GM19043 (cell line): ENCODE measurements around the gene TIGD1.

Source experiments
- ATAC-seq: cut with Tn5 transposase; IDR thresholded peaks from one replicate; pipeline ENCODE4 v1.9.1; 2021; ENCODE audit warnings: low read depth; ENCODE audit not compliant: unreplicated experiment

TIGD1 gene

DNA sequence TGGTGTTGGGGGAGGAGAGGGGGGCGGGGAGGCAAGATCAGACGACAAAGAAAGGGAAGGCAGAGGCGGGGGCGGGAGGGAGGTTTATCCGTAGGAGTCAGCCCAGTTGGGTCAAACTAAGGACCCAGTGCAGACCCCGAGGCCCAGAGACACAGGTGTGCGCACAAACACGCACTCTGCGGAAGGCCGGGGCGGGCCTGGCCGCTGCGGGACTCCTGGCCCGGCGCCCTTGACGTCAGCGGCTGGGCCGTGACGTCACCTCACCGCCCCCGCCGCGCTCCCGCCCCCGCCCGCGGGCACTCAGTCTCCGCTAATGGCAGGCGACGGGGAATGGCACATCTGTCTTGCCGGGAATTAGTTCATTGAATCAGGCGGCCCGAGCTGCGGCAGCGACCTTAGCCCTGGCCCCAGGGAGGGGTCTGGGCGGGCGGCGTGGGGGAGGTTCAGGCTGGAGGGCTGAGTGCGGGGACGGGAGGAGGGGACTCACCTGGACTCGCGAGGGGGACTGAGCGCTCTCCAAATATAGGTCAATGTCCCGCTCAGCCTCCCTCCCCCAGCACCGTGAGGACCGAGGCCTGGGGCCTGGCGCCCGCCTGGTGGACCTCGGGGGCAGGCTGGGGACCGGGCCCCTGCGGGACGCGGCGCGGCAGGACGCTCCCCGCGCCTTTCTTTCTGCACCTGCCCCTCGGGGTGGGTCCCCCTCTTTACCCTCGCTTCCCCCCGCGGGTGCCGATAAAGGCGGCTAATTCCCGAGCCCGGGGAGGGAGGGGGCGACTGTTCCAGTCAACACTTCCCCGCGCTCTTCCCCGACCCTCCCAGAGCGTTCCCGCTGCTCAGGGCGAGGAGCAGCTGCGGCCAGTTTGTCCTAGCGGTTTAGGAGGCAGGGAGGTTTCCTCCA is 47.2 kb downstream of the TIGD1 start:
- no peak for ATAC-seq

- ATAC-seq: no peak
These were observed 47.8 kb downstream of the TIGD1 start for GRCh38 chr2:232502511-232502910.

DNA sequence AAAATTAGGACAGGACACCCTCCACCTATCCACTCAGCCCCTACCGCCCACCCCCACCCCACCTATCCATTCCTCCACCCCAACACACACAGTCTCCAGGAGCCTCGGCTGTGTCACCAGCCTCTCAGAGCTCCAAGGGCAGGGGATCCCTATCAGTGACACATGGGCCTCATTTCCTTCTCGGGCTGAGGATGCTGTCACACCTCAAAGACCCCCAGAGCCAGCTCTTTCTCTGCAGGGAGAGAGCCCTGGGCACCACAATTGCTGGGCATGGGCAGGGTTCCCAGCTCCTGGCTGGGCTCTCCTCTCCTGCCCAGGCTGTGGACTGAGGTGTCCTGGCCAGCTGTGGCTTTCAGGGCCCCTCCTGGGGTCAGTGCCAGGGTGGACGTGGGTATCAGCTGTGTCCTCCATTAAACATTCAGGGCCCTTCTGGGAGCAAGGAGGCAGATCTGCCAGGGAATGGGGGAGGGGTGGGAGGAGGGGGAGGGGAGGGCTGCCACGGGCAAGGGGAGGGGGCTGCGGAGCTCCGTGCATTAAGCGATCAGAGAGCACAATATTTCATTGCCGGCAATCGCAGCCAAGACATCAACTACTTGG is 48.5 kb downstream of the TIGD1 start:
- ATAC-seq: no peak

DNA sequence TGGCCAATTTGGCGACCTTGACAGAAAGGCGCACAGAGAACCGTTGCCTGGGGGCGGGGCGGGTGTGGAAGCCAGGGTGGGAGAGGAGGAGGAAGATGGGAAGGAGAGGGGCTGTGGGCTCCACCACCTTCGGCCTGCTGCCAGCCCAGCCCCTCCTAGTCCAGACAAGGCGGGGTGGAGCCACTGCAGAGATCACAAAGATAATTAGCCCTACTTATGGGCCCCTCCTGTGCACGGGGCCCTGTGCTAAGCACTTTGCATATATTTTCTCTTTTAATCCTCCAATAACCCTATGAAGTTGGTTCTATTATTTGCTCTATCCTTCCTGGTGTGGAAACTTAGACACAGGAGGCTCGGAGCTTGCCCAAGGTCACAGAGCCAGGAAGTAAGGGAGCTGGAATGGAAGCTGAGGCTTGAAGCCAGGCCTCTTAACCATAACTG is 49.0 kb downstream of the TIGD1 start:
- ATAC-seq: no peak

DNA sequence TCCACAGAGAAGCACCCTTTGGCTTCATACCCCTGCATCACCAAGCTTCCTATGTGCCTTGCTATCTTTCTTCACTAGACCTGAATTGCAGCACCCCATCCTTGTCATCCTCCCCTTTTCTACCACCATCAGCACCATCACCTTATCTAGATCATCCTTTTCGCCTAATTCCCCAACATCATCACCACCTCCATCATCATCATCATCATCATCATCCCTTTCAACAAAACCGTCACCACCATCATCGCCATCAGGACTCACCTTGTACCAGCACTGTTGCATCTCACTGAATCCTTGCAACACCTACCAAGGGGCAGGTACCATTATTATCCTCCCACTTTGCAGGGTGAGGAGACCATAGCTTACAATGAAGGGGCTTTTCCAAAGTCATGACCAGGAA is 51.9 kb downstream of the TIGD1 start:
- ATAC-seq: no peak
